HepG2 (cell line): ENCODE results near the gene OR2W1. TPM values are rescaled to one million over a fixed set of nuclear protein-coding genes. Genes with fewer than 3 reads are reported as not detected.
A peak's percentile ranks its signal among the peaks of the same experiment; 100 is the strongest.

Experiments used
- ATRX ChIP-seq: sonication (generic); formaldehyde crosslinking; IDR thresholded peaks from 2 replicates; pipeline ENCODE4 v1.4.0; 2020; ENCODE audit warnings: missing genetic modification reagents, borderline replicate concordance
- ETV6 ChIP-seq: sonication (generic); formaldehyde crosslinking; conservative IDR thresholded peaks from 2 replicates; pipeline ENCODE4 v1.4.0; 2020; ENCODE audit warnings: missing genetic modification reagents
- IKZF1 ChIP-seq: fragments of 450-650 bp; IDR thresholded peaks from 2 replicates; pipeline ENCODE4 v1.7.1; 2016
- MAFF ChIP-seq: IDR thresholded peaks from 2 replicates; pipeline ENCODE4 v1.6.1; 2011; ENCODE audit warnings: low read depth, low read length, improper control_type of control experiment
- NFKB2 ChIP-seq: sonication (generic); formaldehyde crosslinking; IDR thresholded peaks from 2 replicates; pipeline ENCODE4 v1.4.0; 2020; ENCODE audit warnings: missing genetic modification reagents, borderline replicate concordance
- NR0B2 ChIP-seq: sonication (generic); formaldehyde crosslinking; IDR thresholded peaks from 2 replicates; pipeline ENCODE4 v1.4.0; 2020; ENCODE audit warnings: mild to moderate bottlenecking, missing genetic modification reagents
- PHF8 ChIP-seq: sonication (generic); formaldehyde crosslinking; IDR thresholded peaks from 2 replicates; pipeline ENCODE4 v1.5.0; 2020; ENCODE audit warnings: missing genetic modification reagents
- PRPF4 ChIP-seq: fragments of 200-400 bp; formaldehyde crosslinking; IDR thresholded peaks from 2 replicates; pipeline ENCODE4 v1.6.1; 2016; ENCODE audit warnings: low read length, low read depth; ENCODE audit not compliant: poor library complexity, severe bottlenecking
- RCOR2 ChIP-seq: IDR thresholded peaks from 2 replicates; pipeline ENCODE4 v1.6.1; 2016; ENCODE audit warnings: missing biosample characterization, missing genetic modification reagents
- SIN3B ChIP-seq: fragments of 150-350 bp; IDR thresholded peaks from 2 replicates; pipeline ENCODE4 v1.6.1; 2014; ENCODE audit warnings: low read length
- TRAFD1 ChIP-seq: sonication (generic); formaldehyde crosslinking; IDR thresholded peaks from 2 replicates; pipeline ENCODE4 v1.5.1; 2020; ENCODE audit warnings: missing genetic modification reagents, mild to moderate bottlenecking, borderline replicate concordance
- ZMYM2 ChIP-seq: sonication (generic); formaldehyde crosslinking; IDR thresholded peaks from 2 replicates; pipeline ENCODE4 v1.8.0; 2022; ENCODE audit warnings: mild to moderate bottlenecking, missing genetic modification reagents
- ZNF629 ChIP-seq: sonication (generic); formaldehyde crosslinking; conservative IDR thresholded peaks from 2 replicates; pipeline ENCODE4 v1.5.0; 2020; ENCODE audit warnings: missing genetic modification reagents
- ZNF749 ChIP-seq: sonication (generic); formaldehyde crosslinking; IDR thresholded peaks from 2 replicates; pipeline ENCODE4 v1.8.0; 2022; ENCODE audit warnings: mild to moderate bottlenecking, missing genetic modification reagents, moderate library complexity, borderline replicate concordance
- polyA plus RNA-seq, 8 experiments: library from polyadenylated mRNA; depleted of rRNA in 3 of 8; stranded (reverse) in 7 of 8; unstranded in 1 of 8; fragments of >200 nt; fragmentation: Illumina TruSeq in 4 of 8; extraction: Trizol in 4 of 8; gene quantifications; 2 replicates each; pipeline versions ENCODE4 v1.2.1 to v1.2.3, GENCODE V29; 2011 to 2016; ENCODE audit warnings: low read depth in 4 of 8, missing spikeins in 1 of 8, mixed read lengths in 1 of 8; ENCODE audit not compliant: insufficient read depth in 1 of 8
- total RNA-seq, 5 experiments: library from RNA; depleted of rRNA; stranded (reverse); fragments of >200 nt; fragmentation: Illumina TruSeq; extraction: Trizol; gene quantifications; 2 replicates each; pipeline ENCODE4 v1.2.3, GENCODE V29; 2016; ENCODE audit warnings: low read depth in 1 of 5
- TF ChIP-seq, protein P1 (sequence below): sonication (generic); formaldehyde crosslinking; IDR thresholded peaks from 2 replicates; pipeline ENCODE4 v1.4.0; 2020; ENCODE audit warnings: missing genetic modification reagents, borderline replicate concordance
- TF ChIP-seq, protein P2 (sequence below): sonication (generic); formaldehyde crosslinking; IDR thresholded peaks from 2 replicates; pipeline ENCODE4; 2020; ENCODE audit warnings: missing genetic modification reagents, mild to moderate bottlenecking, borderline replicate concordance
- TF ChIP-seq, protein P3 (sequence below): sonication (generic); formaldehyde crosslinking; IDR thresholded peaks from 2 replicates; pipeline ENCODE4 v1.8.1; 2022; ENCODE audit warnings: low read depth, mild to moderate bottlenecking, missing genetic modification reagents

OR2W1 gene
- total and polyA plus RNA-seq, 2 of the 13 experiments (the other 11 are each of a cell fraction or from before 2014, with no cell fraction given): not detected

DNA sequence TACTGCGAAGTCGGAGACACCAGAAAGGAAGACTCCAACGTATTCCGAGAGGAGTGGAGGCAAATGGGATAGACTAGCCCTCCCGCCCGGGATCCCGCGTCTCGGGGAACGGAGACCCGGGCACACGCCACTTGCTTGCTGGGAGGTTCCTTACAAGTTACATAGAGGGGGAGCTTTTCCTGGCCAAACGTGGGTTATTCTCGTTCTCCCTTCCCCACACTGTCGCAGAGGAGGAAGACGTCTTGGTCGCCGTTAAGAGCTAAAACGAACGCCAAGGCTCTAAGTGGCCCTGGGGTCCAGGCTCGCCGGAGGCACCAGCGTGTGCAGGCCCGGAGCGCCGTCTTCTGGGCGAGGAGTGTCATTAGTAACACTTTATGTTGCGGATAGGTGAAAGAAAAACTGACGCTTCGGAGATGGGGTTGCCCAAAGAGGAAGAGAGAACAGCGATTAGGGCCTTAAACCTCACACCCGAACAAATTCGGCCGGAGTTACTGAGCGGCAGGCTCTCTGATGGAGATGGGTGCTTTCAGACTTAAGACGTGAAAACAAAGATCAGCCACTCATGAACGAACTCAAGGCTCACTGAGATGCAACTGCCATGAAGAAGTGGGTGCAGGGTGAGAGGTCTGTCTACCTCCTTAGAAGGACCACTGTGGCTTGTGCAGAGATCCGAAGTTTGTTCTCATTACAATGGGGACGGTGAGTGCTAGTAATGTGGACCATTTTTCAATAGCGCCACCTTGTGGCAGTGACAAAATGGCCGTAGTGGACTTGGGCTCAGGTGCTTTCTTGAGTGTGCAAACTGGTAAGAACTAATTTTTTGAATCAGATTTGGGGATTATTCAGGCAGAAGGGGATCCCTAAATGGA lies 28.2 kb downstream of the OR2W1 start (continued):
- no peak for TF ChIP-seq ATRX (CRISPR knock-in tag)
- no peak for TF ChIP-seq ETV6 (CRISPR knock-in tag)
- TF ChIP-seq SIN3B: no peak
- TF ChIP-seq TRAFD1 (CRISPR knock-in tag): no peak
- TF ChIP-seq PHF8: peak; percentile 64; the same call in 1 of the 2 replicates
- TF ChIP-seq IKZF1: no peak
- TF ChIP-seq ZNF749 (CRISPR knock-in tag): peak; percentile 72; the same call in 1 of the 2 replicates
- 0 out of 2 replicates have a peak, but pooled peaks have one; percentile 14 for TF ChIP-seq NR0B2 (CRISPR knock-in tag)
- TF ChIP-seq, protein P1, sequence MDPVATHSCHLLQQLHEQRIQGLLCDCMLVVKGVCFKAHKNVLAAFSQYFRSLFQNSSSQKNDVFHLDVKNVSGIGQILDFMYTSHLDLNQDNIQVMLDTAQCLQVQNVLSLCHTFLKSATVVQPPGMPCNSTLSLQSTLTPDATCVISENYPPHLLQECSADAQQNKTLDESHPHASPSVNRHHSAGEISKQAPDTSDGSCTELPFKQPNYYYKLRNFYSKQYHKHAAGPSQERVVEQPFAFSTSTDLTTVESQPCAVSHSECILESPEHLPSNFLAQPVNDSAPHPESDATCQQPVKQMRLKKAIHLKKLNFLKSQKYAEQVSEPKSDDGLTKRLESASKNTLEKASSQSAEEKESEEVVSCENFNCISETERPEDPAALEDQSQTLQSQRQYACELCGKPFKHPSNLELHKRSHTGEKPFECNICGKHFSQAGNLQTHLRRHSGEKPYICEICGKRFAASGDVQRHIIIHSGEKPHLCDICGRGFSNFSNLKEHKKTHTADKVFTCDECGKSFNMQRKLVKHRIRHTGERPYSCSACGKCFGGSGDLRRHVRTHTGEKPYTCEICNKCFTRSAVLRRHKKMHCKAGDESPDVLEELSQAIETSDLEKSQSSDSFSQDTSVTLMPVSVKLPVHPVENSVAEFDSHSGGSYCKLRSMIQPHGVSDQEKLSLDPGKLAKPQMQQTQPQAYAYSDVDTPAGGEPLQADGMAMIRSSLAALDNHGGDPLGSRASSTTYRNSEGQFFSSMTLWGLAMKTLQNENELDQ (CRISPR knock-in tag): peak; percentile 64; the same call in 1 of the 2 replicates
- TF ChIP-seq MAFF: no peak; the same call in 1 of the 2 replicates
- TF ChIP-seq, protein P2, sequence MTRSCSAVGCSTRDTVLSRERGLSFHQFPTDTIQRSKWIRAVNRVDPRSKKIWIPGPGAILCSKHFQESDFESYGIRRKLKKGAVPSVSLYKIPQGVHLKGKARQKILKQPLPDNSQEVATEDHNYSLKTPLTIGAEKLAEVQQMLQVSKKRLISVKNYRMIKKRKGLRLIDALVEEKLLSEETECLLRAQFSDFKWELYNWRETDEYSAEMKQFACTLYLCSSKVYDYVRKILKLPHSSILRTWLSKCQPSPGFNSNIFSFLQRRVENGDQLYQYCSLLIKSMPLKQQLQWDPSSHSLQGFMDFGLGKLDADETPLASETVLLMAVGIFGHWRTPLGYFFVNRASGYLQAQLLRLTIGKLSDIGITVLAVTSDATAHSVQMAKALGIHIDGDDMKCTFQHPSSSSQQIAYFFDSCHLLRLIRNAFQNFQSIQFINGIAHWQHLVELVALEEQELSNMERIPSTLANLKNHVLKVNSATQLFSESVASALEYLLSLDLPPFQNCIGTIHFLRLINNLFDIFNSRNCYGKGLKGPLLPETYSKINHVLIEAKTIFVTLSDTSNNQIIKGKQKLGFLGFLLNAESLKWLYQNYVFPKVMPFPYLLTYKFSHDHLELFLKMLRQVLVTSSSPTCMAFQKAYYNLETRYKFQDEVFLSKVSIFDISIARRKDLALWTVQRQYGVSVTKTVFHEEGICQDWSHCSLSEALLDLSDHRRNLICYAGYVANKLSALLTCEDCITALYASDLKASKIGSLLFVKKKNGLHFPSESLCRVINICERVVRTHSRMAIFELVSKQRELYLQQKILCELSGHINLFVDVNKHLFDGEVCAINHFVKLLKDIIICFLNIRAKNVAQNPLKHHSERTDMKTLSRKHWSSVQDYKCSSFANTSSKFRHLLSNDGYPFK: peak; percentile 87; the same call in 1 of the 2 replicates
- TF ChIP-seq ZMYM2: no peak
- TF ChIP-seq NFKB2 (CRISPR knock-in tag): peak; percentile 76; the same call in 1 of the 2 replicates
- TF ChIP-seq PRPF4: no peak
- TF ChIP-seq RCOR2 (CRISPR knock-in tag): no peak
- TF ChIP-seq, protein P3, sequence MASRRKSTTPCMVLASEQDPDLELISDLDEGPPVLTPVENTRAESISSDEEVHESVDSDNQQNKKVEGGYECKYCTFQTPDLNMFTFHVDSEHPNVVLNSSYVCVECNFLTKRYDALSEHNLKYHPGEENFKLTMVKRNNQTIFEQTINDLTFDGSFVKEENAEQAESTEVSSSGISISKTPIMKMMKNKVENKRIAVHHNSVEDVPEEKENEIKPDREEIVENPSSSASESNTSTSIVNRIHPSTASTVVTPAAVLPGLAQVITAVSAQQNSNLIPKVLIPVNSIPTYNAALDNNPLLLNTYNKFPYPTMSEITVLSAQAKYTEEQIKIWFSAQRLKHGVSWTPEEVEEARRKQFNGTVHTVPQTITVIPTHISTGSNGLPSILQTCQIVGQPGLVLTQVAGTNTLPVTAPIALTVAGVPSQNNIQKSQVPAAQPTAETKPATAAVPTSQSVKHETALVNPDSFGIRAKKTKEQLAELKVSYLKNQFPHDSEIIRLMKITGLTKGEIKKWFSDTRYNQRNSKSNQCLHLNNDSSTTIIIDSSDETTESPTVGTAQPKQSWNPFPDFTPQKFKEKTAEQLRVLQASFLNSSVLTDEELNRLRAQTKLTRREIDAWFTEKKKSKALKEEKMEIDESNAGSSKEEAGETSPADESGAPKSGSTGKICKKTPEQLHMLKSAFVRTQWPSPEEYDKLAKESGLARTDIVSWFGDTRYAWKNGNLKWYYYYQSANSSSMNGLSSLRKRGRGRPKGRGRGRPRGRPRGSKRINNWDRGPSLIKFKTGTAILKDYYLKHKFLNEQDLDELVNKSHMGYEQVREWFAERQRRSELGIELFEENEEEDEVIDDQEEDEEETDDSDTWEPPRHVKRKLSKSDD (CRISPR knock-in tag): peak; percentile 48; the same call in 1 of the 2 replicates
- peak; percentile 10; the same call in 1 of the 2 replicates for TF ChIP-seq ZNF629
